Suprapubic skin (tissue), 3 donors: Measurements from ENCODE around the gene OR6K2.

ENCODE experiments used
- POLR2AphosphoS5 ChIP-seq, 3 donors: sonication (generic); formaldehyde crosslinking; IDR thresholded peaks; one replicate each; pipeline ENCODE4 v1.6.1; 2017; ENCODE audit warnings: antibody characterized with exemption in 3 of 3
- TF ChIP-seq, protein P1 (sequence below), 2 donors: fragments of 200-600 bp in 1 of 2; fragments of 450-650 bp in 1 of 2; sonication (generic) in 1 of 2; IDR thresholded peaks; one replicate each; pipeline ENCODE4 v1.5.1; 2016 to 2019; ENCODE audit warnings: antibody characterized with exemption in 2 of 2, mild to moderate bottlenecking in 1 of 2, moderate library complexity in 1 of 2

DNA sequence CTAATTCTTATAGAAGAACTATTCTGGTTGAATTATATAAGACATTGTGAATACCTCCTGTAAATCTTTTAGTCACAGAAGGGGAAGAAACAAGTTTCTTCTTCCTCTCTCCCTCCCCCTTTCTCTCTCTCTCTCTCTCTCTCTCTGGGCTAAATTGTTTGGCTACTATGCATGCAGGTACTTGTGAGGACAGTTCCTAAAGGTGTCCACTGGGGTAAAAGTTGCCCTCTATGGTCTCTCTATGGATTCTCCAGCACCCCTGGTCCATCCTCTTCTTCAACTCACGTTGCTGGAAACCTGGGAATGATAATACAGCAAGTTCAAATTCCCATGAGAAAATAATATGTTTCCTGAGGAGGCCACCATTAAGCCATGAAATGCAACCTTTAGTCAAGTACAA, 14.3 kb upstream of the OR6K2 start:
- TF ChIP-seq, protein P1, sequence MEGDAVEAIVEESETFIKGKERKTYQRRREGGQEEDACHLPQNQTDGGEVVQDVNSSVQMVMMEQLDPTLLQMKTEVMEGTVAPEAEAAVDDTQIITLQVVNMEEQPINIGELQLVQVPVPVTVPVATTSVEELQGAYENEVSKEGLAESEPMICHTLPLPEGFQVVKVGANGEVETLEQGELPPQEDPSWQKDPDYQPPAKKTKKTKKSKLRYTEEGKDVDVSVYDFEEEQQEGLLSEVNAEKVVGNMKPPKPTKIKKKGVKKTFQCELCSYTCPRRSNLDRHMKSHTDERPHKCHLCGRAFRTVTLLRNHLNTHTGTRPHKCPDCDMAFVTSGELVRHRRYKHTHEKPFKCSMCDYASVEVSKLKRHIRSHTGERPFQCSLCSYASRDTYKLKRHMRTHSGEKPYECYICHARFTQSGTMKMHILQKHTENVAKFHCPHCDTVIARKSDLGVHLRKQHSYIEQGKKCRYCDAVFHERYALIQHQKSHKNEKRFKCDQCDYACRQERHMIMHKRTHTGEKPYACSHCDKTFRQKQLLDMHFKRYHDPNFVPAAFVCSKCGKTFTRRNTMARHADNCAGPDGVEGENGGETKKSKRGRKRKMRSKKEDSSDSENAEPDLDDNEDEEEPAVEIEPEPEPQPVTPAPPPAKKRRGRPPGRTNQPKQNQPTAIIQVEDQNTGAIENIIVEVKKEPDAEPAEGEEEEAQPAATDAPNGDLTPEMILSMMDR (IDR thresholded peaks at IDR 0.05), result no peak
- no peak for TF ChIP-seq POLR2AphosphoS5 (IDR thresholded peaks at IDR 0.05)
